GM12872 (cell line): ENCODE measurements around the gene ITGAX.

ENCODE experiments used
- CTCF ChIP-seq: IDR thresholded peaks from 3 replicates; pipeline ENCODE4 v1.5.1; 2011; ENCODE audit warnings: low read depth, mild to moderate bottlenecking, low read length, moderate library complexity; ENCODE audit not compliant: insufficient read depth

The ITGAX gene

GRCh38 chr16:31416371-31416770 lies 61.4 kb downstream of the ITGAX start:
- TF ChIP-seq CTCF, result no peak

- no peak for TF ChIP-seq CTCF
These were observed 62.9 kb downstream of the ITGAX start for GRCh38 chr16:31417916-31418315.

DNA sequence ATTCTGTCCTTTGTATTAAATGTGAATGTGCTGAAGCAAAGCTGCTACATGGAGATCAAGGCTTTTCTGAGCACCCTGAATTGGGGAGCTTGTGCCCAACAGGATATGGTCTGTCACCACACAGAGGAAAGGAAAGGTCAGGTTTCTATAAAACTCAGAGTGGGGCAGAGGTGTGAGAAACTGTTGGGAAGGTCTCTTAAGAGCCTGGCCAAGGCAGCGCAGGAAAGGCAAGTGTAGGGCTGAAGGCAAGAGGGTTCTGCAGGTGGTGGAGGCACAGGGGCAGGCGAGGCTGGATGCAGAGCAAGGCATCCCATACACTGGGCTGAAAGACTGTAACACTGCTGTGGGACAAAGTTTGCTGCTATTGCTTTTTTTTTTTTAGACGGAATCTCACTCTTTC lies 65.1 kb downstream of the ITGAX start:
- no peak for TF ChIP-seq CTCF

GRCh38 chr16:31421587-31421986 lies 66.6 kb downstream of the ITGAX start:
- no peak for TF ChIP-seq CTCF

DNA sequence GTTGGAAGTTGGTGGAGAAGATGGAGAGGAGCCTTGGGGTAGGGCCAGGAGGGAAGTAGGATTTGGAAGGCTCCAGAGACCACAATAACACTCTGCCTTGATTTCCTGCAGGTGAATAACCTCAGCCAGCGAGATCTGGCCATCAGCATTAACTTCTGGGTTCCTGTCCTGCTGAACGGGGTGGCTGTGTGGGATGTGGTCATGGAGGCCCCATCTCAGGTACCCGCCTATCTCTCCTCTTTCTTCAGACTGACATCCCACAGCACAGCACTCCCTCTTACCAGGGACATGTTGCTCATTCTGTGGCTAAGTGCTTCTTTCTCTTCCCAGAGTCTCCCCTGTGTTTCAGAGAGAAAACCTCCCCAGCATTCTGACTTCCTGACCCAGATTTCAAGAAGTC lies 68.3 kb downstream of the ITGAX start:
- TF ChIP-seq CTCF, result no peak

- no peak for TF ChIP-seq CTCF
These were observed 68.8 kb downstream of the ITGAX start for GRCh38 chr16:31423801-31424200.

GRCh38 chr16:31427441-31428278 lies 72.7 kb downstream of the ITGAX start:
- no peak for TF ChIP-seq CTCF
